A673 (cell line): Measurements from ENCODE around the gene GABRG2.

Experiments
- CTCF ChIP-seq: fragments of 300-800, 200-600 bp; sonication (generic); conservative IDR thresholded peaks from 2 replicates; pipeline ENCODE4 v1.5.1; 2017; ENCODE audit warnings: low read depth, mild to moderate bottlenecking, antibody characterized with exemption, low read length, moderate library complexity, mixed read lengths
- EZH2 ChIP-seq: fragments of 200-600 bp; sonication (generic); IDR thresholded peaks from 2 replicates; pipeline ENCODE4 v1.6.1; 2017; ENCODE audit warnings: borderline replicate concordance, low read depth, mild to moderate bottlenecking, mixed read lengths, antibody characterized with exemption, low read length; ENCODE audit not compliant: poor library complexity, severe bottlenecking

GRCh38 chr5:162202285-162202880 is 134.8 kb downstream of the GABRG2 start:
- no peak for TF ChIP-seq CTCF
- TF ChIP-seq EZH2 = no peak
